GM21737 (cell line): ENCODE results near the gene PARP1.
"Not testable (repeated sequence)": the region's sequence is repeated elsewhere in the genome, so short reads cannot be mapped to it uniquely, and the experiment has no call there.

Source experiments
- ATAC-seq: cut with Tn5 transposase; IDR thresholded peaks from one replicate; pipeline ENCODE4 v1.9.1; 2021; ENCODE audit warnings: mild to moderate bottlenecking, moderate library complexity; ENCODE audit not compliant: unreplicated experiment

Gene PARP1

DNA sequence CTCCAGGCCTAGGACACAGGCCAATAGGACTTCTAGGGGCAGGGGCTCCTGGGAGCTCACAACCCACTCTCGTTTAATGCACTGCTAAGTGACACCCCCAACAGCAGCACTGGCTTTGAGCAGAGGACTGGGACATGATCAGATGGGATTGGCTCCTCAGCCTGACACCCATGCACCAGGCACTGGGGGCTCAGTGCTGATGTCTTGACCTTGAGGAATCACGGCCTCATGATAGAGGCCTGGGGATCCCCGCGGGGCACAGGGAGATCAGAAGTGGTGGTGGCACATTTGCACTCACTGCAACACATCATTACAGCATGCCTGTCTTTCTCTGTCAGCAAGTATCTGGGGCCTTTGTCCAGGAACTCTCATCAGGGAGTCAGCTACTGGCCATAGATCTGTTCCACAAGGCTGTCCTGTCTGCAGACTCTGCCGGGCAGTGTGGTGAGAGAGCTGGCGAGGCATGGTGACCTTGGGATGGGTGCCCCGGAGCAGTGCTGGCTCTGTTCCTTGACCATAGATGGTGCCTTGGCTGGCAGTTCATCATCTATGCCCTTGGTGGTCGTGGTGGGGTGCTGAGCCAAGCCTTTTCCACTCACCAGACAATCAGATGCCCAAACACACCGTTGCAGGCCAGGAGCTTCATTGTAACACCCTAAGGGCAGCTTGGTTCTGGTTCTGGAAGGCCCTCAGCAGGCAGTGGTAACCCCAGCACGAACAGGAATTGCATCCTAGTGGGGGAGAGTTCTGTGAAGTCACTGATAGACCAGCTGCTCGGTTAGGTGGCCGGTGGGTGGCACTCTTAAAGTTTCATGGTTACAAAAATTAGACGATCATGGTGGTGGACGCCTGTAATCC is 22.2 kb upstream of the PARP1 start:
- ATAC-seq = no peak

DNA sequence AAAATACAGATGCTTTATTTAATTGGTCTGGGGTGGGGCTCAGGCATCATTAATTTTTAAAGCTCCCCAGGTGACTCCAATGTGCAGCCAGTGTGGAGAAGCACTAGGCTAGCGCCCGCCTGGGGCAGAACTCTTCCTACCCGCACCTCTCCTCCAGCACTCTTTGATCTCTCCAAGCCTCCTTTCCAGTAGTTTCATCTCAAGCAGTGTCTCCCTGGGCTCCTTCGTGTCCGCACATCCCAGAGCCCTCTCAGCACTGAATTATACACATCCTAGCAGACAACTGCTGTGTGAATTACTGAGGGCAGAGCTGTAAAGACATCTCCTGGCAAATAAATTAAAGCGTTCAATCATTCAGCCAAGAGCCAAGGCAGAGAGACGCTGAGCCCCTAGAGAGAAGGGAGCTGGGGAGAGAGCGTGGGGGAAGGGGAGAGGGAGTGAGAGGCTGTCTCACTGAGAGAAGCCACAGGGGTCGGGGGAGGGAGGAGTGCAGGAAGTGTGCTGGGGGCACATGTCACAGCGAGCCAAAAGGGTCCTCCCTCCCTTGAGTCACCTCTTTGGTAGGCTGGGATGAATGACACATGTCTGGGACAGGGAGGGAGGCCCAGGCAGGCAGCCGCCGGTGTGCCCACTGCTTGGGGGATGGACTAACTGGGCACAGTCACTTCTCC is 21.0 kb upstream of the PARP1 start:
- ATAC-seq = no peak

DNA sequence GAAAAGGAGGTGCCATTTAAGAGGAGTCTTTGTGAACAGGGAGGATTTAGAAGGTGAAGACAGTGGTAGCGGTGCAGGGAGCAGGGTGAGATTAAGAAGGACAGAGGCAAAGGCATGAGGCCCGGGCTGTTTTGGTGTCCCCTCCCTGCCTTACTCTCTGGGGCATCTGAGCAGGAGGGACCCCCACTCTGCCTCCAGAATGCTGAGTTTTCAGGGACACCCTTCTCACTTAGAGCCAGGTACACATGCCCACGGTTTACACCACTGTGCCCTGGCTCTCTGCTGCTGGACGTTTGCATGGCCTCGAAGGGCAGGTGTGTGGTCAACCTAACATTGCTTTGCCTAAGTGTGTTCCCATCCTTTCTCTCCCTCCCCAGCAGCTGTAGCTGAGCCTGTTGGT is 20.5 kb upstream of the PARP1 start:
- no peak for ATAC-seq

DNA sequence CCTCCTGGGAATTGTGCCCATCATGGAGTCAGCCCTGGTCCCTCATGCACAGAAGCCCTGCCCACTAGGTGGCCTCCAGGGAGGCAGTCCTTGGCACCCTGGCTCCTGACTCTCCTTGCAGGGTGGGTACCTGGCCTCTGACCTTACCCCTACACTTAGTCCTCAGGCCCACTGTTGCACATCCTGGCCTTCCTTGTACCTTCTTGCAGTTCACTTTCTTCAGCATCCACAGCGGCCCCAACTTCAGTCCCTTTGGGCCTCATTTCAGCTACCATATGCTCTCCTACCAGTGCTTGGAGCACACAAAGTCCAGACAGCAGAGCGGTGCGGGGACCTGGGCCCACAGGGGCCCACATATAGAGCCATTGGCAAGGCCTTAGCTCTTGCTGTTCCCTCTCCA is 19.2 kb upstream of the PARP1 start:
- no peak for ATAC-seq

GRCh38 chr1:226426395-226426794 is 18.5 kb upstream of the PARP1 start:
- not testable (repeated sequence) for ATAC-seq

GRCh38 chr1:226425431-226426031 is 17.6 kb upstream of the PARP1 start:
- ATAC-seq = no peak

DNA sequence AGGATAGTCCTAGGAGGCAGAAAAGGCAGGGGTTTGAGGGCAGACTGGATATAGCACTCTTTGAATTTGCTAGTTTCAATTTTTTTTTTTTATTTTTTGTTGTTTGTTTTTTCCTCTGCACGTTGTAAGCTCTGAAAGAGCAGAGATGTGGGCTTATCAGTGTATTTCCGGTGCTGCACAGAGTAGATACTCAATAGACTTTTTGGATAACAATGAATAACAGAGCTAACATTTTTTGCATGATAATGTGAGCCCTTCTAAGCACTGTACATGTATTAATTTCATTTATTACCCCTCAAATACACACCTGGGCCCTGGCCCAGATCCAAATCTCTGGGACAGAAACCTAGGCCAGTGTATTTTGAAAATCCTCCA is 17.1 kb upstream of the PARP1 start:
- no peak for ATAC-seq

- ATAC-seq = no peak
Observed at GRCh38 chr1:226424221-226425003, 16.5 kb upstream of the PARP1 start.

GRCh38 chr1:226422478-226422877 is 14.6 kb upstream of the PARP1 start:
- no peak for ATAC-seq

GRCh38 chr1:226420897-226421296 is 13.0 kb upstream of the PARP1 start:
- no peak for ATAC-seq

DNA sequence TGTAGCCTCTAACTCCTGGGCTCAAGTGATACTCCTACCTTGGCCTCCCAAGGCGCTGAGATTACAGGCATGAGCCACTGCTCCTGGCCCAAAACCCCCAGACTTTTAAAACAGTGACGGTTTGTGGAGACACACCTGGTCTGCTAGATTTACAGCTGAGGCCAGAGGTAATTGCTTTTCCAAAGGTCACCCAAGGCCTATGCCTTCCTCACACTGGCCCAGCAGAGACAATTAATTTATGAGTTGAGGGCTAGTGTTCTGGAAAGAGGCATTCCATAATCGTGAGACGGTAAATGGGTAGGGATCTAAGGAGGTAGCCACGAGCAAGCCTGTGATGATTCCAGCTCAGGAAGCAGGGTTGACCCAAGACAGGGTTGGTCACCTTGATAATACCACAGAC is 12.4 kb upstream of the PARP1 start:
- ATAC-seq = no peak

DNA sequence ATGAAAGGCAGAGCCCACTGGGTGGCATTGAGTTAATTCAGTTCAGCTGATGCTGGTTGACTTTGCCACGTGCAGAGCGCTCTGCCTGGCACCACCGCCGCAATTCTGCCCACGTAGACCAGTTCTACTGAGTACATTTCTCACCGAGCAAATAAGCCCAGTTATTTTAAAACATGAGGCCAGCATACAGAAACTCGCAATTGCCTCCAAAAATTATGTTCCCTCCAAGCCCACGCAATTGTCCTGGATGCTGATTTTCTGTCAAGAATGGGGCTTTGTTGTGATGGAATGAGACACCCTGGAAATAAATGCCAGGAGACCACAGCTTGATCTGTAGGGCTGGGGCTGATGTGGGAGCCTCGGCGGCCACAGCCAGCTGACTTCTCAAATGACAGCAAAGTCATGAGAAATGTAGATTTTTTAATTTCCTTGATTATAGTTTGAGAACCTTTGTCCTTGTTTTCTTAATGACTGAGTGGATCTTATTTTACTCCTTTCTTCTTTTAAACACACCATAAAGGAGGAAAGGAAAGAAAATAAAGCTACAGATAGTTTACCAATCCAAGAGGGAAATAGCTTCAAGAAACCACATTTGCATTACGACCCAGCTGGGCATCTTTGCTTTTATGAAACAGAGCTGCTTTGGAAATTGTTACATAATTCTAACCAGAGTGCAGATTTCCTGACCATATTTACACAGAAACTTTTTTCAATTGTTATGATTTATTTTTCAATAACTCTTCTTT is 11.6 kb upstream of the PARP1 start:
- ATAC-seq = no peak

DNA sequence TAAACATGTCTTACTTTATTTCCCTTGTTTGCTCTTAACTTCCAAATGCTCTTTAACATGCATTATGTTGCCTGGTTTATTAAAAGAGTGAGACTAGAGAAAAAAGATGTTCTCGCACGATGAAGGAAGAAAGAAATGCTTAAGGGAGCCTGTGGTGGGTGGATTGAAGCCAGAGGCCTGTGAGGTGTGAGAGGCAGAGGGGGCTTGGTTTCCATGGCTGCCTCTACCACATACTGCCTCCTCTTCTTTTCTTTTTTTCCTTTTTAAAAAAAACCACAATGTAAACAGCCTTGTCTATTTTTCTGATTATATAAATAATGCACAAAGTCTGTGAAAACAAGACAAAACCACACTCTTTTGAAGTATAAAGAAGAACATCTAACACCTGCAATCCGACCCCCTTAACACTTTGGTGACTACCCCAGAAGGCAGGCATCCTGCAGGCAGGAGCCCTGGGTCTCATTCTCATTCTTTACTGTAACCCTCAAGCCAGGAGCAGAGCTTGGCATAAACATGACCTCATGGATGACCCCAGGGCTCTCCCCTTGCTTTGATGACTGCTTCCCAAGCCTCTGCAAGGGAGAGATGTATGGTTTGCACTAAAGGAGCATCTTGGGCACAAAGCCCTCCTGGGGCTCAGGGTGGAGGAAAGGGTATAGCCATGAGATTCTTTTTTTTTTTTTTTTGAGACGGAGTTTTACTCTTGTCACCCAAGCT is 10.1 kb upstream of the PARP1 start:
- ATAC-seq = no peak

GRCh38 chr1:226417350-226417749 is 9.5 kb upstream of the PARP1 start:
- no peak for ATAC-seq

DNA sequence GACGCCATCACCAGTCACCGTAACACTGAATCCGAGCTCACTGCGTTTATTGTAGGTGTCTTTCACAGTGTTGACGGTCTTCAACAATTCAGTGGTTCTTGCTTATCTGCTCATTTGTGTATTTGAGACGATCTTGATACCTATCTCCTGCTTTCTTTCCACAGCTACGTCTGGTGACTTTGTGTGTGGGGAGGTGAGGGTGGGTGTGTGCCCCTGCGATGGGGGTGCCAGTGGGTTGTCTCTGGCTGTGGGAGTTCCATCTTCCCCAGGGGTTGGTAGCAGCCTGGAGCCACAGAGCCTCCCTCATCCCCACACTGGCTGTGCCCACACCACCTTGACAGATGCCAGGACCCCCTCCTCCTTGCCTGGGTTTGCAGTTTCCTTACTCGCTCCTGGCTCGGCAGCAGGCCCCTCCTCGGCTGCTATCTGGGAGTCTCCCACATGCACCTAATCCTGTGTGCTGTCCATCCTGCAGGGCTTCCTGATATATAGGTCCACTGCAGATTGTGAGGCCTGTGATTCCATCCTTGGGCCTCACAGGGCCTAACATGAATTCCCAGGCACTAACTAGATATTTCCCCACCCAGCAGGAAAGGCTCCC is 6.3 kb upstream of the PARP1 start:
- no peak for ATAC-seq

DNA sequence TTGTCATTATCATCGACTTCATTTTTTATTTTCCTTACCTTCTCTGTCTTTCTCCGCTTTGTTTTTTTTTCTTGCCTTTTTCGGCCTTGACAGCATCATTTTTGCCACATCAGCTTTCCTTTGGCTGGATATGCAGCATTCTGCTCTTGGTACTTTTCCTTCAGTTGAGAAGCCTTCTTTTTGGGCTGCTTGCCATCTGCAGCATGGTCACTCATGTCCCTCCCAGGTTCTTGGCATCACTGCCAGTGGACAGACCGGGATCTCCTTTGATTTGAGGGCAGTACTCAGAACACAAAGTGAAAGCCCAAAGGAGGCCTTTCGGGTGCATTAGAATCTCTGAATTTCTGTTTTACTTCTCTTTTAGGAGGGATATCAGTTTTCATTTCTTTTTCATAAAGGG is 3.7 kb upstream of the PARP1 start:
- no peak for ATAC-seq

GRCh38 chr1:226410958-226411357 is 3.1 kb upstream of the PARP1 start:
- ATAC-seq = no peak

GRCh38 chr1:226409392-226409791 is 1.5 kb upstream of the PARP1 start:
- no peak for ATAC-seq
